Ecto neural progenitor cell (in vitro differentiated cells): Measurements from ENCODE around the gene KIF5A.
"Not testable (repeated sequence)": the region's sequence is repeated elsewhere in the genome, so short reads cannot be mapped to it uniquely, and the experiment has no call there.

Experiments
- DNase-seq: peaks from one replicate; pipeline ENCODE4 v3.0.0-alpha.2; 2018; ENCODE audit warnings: low spot score

Gene KIF5A

DNA sequence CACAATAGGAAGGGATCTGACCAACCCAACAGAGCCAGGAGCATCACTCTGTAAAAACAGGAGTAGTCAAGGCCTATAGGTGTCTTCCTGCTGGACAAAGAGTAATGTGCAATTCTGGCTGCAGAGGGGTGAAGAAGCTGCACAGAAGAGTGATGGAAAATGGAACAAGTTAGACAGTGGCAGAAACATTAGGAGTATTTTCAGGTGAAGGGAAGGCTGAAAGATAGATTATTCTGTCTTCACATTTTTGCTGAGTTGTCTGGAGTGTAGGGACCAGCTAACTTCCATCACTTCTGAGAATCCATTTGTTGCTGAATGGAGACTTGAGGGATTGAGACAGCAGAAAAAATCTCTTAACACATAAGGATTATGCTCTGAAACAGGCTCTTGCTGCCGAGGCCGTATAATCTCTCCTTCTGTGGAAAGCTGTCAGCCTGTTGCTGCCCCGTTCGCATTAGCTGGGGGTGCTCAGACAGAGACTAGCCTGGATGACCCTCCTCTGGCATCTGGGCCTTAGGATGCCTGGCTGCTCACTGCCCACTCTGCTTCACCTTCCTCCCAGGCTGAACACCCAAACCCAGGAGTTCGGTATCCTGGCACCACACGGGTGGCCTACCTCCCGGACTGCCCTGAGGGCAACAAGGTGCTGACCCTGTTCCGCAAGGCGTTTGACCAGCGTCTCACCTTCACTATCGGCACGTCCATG, 58.3 kb downstream of the KIF5A start:
- no peak for DNase-seq

DNA sequence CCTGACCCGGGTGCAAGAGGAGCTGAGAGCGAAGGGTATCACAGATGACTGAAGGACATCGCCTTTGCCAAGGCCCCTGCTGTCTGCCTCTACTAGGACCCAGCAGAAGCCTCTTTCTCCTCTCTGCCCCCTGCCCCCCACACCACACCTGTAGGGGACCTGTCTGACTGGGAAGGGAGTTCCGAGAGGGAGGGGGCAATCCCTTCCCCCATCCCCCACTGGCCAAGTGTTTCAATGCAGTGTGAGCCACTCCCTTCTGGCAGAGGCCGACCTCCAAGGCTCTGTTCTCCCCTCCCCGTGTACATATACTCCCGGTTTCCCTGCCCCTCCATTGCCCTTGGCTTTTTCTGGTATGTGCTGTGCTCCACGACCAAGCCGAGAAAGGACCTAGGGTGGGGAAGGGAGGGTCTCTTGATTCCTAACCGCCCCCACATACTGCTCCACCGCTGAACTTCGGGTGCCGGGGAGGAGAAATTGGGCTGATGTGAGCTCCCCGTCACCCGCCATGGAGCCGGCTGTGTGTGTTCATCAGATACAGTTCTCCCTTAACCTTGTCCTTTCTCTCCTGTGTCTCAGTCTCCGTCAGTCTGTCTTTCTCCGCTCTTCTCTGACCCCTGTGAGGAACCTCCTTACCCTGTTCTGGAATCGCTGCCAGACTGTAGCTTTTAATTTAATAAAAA, 59.4 kb downstream of the KIF5A start:
- DNase-seq, result no peak

DNA sequence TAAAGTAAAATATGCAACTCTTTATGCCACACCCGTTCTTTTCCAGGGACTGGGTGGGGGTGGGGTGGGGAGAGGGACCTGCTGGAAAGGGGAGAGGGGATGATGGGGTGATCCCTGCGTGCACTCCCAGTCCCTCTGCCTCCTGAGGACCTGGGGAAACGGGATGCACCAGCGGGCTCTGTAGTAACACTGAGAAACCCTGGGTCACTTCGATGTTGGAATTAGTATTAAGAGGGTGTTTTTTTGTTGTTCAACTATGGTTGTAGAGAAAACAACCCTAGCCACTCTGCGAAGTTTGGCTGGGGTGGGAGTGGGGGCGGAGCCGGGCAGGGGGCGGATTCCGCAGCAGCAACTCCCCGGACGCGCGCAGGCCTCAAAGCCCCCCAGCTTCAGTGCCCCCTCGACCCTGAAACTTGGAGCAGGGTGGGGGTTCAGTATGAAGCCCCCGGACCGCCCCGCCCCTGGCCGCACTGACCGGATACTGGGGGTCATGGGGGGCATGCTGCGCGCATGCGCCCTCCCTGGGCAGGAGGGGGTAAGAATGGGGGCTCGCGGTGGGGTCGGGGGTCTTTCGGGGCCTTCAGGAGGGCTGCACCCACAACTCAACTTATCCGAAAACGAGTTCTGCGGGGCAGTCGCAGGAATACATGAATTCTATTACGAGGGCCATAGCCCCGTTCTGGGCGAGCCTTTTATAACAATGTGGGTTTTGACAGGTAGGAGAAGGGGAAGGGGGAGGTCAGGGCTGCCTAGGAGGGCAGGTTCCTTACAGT, 60.1 kb downstream of the KIF5A start:
- no peak for DNase-seq

DNA sequence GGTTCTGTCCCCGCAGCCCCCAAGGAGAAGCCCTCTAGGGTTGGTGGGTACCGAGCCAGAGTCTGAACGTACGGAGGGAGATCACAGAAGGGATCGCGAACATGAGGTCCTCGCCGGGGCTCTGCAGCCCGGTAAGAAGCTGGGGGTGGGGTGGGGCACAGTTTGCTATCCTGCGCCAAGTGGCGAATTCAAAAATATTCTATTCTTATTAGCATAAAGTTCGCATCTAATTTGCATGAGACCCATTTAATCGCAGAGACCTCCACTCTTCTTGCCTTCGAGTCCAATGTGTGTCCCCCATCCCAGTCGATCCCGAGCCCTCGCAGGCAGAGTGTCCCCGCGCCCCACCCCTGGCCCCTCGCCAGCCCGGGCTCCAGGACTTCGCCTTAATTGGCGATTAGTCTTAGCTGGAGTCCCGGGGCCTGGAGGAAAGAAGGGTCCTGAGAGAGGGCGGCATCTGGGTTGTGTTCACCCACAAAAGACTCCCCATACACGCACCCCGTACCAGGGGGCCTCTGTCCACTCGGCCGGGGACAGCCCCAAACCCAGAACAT, 60.8 kb downstream of the KIF5A start:
- DNase-seq, result no peak

DNA sequence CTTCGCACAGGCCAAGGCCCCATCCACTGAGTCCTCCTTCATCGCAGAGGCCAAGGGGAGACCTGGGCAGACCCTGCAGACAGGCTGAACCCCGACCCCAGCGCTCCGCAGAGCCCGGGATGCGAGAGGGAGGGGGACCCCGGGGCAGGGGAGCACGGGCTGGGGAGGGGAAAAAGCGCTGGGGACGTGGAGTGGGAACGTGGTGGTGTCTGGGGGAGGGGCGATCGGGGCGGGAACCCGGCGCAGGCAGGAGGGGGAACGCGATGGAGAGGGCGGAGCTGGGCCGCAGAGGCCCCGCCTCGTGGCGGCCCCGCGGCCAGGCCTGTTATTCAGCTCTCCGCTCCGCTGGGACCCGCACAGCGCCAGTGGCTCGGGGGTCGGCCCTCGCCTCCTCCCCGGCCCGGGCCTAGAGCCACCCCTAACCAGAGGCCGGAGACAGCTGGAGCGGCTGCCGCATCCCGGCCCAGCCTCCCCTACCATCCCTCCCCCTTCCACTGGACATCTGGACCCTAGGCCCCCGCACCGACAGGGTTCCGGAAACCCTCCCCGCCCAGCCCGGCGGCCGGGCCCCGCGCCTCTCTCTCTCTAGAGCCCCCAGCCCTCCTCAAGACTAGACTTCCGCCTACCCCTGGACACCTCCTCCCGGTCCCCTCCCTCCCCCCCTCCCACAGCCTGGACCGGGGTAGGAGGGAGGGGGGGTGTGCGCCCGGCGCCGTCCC, 61.4 kb downstream of the KIF5A start, which contains the start of gene ARHGEF25:
TSS of gene ARHGEF25 (plus strand) at position 328 of the 719 bp plus-strand sequence. CDS start 460 bp downstream, outside the sequence.
- peak; percentile 89 for DNase-seq

DNA sequence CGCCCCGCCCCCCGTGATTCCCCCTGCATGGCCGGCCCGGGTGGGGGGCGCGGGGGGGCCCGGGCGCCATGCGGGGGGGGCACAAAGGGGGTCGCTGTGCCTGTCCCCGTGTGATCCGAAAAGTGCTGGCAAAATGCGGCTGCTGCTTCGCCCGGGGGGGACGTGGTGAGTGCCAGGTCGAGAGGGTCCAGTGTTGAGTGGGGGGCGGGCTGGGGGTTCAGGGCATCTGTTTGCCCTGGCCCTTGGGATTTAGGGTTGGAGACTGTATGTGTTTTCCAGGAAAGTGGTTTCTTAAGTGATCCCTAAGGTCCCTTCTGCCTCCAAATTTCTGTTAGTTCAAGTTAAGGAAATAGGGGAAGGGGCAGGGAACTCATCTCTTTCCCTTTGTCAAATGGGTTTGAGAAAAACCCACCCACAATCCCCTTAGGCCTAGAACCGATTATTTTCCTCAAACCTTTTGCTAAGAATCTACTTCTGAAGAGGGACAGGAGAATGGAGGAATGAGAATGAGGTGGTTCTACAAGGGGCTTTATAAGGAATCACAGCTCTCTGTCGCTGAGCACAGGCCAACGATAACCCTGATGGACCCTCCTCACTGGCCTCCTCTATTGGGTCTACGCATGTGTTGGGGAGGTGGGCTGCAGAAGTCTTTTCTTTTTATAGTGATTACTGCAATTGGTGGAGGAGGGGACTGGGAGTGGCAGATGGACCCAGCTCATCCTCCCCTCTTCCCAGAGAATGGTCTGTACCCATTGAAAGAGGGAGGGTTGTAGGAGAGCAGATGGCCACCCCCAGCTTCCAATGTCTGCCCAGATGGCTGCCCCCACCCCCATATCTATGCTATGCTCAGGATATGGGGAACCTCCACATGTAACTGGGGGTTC, 62.2 kb downstream of the KIF5A start:
- DNase-seq, result no peak

DNA sequence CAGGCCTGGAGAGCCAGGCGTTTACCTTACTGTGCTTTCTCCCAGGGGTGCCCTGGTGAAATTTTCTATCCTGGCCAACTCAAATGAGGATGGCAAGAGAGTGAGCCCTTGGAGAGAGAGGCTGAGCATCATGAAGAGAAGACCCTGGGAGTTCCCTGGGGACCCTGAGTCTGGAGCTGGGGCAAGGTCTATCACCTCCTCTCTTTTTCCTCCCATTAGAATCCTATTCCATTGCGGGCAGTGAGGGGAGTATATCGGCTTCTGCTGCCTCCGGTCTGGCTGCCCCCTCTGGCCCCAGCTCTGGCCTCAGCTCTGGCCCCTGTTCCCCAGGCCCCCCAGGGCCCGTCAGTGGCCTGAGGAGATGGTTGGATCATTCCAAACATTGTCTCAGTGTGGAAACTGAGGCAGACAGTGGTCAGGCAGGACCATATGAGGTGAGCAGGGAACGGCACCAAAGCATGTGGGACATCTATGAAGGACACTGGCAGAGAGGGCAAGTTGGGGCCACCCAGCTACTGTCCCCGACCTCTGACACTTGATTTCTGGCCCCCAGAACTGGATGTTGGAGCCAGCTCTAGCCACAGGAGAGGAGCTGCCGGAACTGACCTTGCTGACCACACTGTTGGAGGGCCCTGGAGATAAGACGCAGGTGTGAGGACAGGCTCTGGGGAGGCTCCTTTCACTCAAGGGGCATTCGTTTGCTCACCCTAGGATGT, 63.0 kb downstream of the KIF5A start:
- DNase-seq, result no peak

DNA sequence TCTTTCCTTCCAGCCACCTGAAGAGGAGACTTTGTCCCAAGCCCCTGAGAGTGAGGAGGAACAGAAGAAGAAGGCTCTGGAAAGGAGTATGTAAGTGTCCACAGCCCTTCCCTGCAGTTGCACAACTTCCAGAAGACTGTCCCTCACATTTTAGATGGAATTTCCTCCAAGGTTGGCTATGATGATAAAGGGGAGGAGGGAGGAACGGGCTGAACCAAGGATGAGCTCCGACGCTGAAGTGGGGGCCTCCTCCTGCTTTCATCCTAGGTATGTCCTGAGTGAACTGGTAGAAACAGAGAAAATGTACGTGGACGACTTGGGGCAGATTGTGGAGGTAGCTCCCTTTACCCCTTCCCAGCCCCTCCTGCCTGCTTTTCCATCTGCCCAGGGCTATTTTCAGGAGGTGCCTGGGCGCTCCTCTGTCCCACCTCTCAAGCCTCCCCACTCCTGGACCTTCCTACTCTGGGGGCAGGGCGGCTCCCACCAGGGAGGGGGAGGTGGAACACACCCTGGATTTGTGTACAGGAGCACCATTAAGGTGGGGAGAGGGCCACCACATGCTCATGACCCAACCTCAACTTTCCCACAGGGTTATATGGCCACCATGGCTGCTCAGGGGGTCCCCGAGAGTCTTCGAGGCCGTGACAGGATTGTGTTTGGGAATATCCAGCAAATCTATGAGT, 63.7 kb downstream of the KIF5A start:
- DNase-seq, result no peak

DNA sequence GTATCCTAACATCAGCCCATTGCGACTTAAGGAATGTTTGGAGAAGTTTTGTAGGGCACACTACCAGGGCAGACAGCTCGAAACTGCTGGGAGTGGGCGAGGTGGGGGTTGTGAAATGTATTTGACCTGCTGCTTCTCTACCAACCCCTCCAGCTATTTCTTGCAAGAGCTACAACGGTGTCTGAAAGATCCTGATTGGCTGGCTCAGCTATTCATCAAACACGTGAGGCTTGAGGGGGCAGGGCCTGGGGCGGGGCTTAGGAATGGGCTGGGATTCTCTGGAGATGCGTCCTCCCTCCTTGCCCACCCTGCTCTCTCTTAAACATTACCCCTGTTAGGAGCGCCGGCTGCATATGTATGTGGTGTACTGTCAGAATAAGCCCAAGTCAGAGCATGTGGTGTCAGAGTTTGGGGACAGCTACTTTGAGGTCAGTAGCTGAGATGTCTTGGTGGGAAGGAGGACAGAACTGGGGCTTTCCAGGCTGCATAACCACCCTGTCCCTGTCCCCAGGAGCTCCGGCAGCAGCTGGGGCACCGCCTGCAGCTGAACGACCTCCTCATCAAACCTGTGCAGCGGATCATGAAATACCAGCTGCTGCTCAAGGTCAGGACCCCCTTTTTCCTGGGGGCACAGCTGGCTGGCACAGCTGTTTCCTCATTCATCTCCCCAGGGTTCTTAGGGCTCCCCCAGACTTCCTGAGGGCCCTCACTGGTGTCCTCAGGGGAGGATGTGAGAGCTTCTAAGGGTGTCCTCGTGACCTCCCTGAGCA, 64.5 kb downstream of the KIF5A start:
- no peak for DNase-seq

DNA sequence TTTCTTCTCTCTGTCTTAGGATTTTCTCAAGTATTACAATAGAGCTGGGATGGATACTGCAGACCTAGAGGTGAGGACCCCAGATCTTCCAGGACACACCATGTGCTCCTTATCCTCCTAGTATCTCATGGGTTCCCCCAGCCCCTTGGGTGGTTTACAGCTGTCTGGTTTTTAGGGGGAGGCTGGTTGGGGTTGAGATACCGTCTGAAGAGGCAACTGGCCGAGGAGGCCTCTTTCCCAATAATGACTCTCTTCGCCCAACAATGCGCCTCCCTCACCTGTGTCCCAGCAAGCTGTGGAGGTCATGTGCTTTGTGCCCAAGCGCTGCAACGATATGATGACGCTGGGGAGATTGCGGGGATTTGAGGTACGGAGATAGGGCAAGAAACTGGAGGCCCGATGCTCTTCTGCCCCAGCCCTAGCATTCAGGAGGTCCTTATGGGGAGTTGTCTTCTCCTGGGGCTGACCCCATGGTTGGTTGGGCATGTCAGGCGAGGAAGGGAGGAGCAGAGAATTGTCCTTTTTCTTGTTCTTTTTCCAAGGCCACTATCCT, 65.2 kb downstream of the KIF5A start:
- DNase-seq, result no peak

DNA sequence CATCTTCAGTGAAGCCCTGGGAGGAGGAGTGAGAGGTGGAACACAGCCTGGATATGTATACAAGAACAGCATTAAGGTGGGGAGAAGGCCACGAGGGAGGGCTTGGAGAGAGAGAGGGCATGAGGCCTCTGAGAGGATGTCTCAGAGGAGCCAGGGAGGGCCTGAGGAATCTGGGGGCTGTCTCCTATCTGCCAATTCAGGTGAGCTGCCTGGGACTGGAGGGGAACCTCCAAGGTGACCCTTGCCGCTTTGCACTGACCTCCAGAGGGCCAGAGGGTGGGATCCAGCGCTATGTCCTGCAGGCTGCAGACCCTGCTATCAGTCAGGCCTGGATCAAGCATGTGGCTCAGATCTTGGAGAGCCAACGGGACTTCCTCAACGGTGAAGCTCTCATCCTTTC, 65.8 kb downstream of the KIF5A start:
- DNase-seq, result no peak

DNA sequence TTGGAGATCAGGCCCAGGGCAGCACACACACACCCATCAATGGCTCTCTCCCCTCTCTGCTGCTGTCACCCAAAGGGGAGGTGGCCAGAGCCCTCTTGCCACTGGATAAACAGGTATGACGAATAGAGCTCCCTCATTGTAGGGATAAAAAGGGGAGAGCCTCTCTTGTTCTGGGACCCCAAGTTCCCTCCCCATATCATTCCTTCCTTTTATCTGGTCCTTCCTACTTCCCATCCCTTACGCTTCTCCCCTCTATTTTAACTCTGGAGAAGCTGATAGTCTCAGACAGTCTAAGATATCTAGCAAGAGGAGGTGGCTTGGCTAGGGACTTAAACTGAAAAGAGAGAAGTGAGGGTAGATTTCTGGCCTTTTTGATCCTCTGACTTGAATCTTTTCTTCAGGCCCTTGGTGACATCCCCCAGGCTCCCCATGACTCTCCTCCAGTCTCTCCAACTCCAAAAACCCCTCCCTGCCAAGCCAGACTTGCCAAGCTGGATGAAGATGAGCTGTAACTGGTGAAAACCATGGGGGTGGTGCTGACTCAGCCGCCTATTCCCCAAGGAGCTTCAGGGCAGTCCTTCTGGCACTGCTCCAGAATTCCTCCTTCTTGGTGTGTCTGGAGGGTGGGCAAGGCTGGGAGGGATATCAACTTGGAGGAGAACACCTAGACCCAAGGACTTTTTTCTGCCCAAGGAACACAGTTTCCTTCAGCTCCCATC, 66.7 kb downstream of the KIF5A start:
- no peak for DNase-seq

DNA sequence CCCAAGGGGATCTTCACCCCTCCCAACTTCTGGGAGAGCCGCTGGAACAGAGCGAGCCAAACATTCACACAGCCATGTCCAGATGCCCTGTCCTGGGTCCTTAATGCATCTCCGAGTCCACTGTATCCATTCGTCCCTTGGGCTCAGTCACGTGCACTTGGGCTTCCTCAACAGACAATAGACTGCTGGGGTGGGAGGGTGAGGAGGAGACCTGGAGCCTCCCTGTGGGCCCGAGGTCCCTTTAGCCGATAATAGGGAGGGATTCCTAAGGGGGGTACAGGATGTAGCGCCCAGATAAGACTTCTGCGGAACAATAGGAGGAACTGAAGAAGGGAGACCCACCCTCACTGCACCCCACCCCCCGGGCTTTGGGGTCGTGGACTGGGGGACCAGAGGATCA, 68.1 kb downstream of the KIF5A start:
- DNase-seq, result no peak

DNA sequence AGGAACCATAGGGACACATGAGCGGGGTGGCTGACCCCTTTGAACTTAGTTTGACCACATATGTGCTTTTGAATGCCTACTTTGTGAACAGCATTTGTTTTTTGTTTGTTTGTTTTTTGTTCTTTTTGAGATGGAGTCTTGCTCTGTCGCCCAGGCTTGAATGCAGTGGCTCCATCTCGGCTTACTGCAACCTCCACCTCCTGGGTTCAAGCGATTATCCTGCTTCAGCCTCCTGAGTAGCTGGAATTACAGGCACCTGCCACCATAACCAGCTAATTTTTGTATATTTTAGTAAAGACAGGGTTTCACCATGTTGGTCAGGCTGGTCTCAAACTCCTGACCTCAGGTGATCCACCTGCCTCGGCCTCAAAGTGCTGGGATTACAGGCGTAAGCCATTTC, 68.6 kb downstream of the KIF5A start:
- not testable (repeated sequence) for DNase-seq

DNA sequence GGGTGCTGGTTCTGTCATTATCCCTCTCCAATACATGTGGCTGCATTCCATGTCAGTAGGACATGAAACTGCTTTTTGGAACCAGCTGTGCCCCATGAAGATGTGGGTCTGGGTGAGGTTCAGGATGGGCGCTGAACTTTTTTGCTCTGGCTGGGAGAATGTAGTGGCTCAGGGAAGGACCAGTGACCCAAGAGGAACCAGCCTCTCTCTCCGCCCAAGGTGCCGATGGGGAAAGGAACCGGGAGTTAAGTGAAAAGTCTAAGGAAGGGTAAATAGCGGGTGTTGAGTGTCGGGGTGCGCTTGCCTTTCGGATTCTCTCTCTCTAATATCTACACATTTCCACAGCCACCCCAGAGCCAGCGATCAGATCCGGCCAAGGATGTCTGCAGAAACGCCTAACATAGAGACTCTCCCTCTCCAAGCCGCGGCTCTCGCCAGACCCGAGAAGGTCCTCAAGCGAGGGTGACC, 69.2 kb downstream of the KIF5A start:
- no peak for DNase-seq

DNA sequence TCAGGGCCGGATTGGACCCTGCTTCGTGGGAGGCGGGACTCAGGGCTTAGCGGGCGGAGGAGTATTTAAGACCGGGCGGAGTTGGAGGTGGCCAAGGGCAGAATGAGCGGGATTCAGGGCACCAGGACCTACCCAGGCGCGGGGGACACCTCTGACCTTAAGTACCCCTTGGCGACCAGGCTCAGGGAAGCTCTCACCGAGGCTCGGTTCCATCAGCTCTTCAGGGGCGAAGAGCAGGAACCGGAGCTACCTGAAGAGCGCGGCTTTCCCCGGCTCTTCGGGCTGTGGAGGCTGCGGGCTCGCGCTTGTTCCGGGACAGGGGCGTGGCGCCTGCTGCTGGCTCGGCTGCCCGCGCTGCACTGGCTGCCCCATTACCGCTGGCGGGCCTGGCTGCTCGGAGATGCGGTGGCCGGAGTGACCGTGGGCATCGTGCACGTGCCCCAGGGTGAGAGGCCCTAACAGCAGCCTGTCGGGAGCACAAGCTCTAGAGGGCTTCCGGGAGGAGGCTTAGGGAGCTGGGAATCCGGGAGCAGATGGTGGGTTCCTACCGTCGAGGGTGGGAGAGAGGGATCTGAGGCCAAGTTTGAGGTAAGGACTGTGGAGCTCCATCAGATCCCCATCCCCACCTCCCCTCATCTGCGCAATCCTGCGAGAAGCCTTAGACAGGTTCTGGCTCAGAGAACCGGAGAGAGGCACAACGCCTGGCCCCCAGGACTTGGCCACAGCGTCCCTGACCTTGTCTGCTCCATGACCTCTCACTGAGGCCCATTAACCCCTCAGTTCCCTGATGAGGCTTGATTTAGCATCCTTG, 69.8 kb downstream of the KIF5A start:
- DNase-seq, result peak; percentile 79
